ENCODE data around the gene SGCD. TPM values are rescaled to one million over a fixed set of nuclear protein-coding genes. Genes with fewer than 3 reads are reported as not detected.

SGCD gene
- total and polyA plus RNA-seq, 9 of the 15 experiments (the other 6 are each of a cell fraction or from before 2014, with no cell fraction given) = not detected

GRCh38 chr5:156641686-156642085 lies 314.7 kb downstream of the SGCD start (continued):
- TF ChIP-seq CHD2 (IDR thresholded peaks at IDR 0.05; ENCODE audit: low read depth, low read length) (no peak), PTRF (tag; IDR thresholded peaks at IDR 0.05) (no peak), HSF4 (CRISPR knock-in tag; IDR thresholded peaks at IDR 0.05; ENCODE audit: borderline replicate concordance) (no peak), MTA1 (IDR thresholded peaks at IDR 0.05; ENCODE audit: borderline replicate concordance) (no peak), MCM7 (IDR thresholded peaks at IDR 0.05) (no peak), E2F6 (IDR thresholded peaks at IDR 0.05; ENCODE audit: borderline replicate concordance in 1 of 2, extremely low read depth in 1 of 2, insufficient read depth in 1 of 2, insufficient read length in 1 of 2, low read depth in 1 of 2, low read length in 1 of 2, poor library complexity in 1 of 2, severe bottlenecking in 1 of 2) (no peak)

GRCh38 chr5:156647034-156647451 lies 320.1 kb downstream of the SGCD start:
- intact Hi-C loops (cut with micrococcal nuclease) = no loop called here
- H3K36me3 ChIP-seq (ENCODE audit: control insufficient read depth, insufficient read depth, low read length) = no peaks in the 10 kb centered on the region
- H3K4me2 ChIP-seq (ENCODE audit: insufficient read depth, low read length) = no peak overlapping the region
- H3K9me1 ChIP-seq (ENCODE audit: control insufficient read depth, insufficient read depth, low read length) = no peaks in the 10 kb centered on the region
- CTCF ChIA-PET (ENCODE audit: low intra/inter-chr PET ratio) = no interaction called here
- no peaks in the 10 kb centered on the region for H4K20me1 ChIP-seq (replicated peaks; ENCODE audit: control insufficient read depth, insufficient read depth, low read length)
- no peak overlapping the region for H3K4me3 ChIP-seq
- no peaks in the 10 kb centered on the region; the same call in 1 of the 2 replicates for H3K9me3 ChIP-seq (replicated peaks; ENCODE audit: control insufficient read depth, insufficient read depth, low read depth, low read length)
- BruUV-seq (replicated peaks) = no TSS peak
- FAIRE-seq (no peak), ATAC-seq (no peak), DNase-seq (ENCODE audit: extremely low read depth in 1 of 4, low spot score in 3 of 4) (no peak)
- no peak overlapping the region for H3K27ac ChIP-seq (ENCODE audit: extremely low read depth, low read depth, low read length)
- in situ Hi-C loops (cut with MboI) = no loop called here
- H2AFZ ChIP-seq (ENCODE audit: low read depth, low read length) = no peak overlapping the region
- no peaks in the 10 kb centered on the region for H3K4me1 ChIP-seq (replicated peaks in 1 of 2; ENCODE audit: control insufficient read depth in 2 of 2, insufficient read depth in 2 of 2, low read length in 2 of 2)
- H3K79me2 ChIP-seq (ENCODE audit: control insufficient read depth, insufficient read depth, low read length) = no peaks in the 10 kb centered on the region
- 0% methylated on average over 4 of the region's 4 CpGs for WGBS (ENCODE audit: insufficient coverage, low coverage, missing lambda C conversion rate)
- H3K9ac ChIP-seq (ENCODE audit: insufficient read depth in 1 of 2, low read depth in 2 of 2, low read length in 2 of 2) = no peak overlapping the region
- H3K27me3 ChIP-seq (ENCODE audit: control insufficient read depth in 2 of 2, insufficient read depth in 2 of 2, low read length in 2 of 2) = no peaks in the 10 kb centered on the region
- POLR2A ChIA-PET = no interaction called here
- TF ChIP-seq NELFE (IDR thresholded peaks at IDR 0.05; ENCODE audit: insufficient read depth, insufficient read length) = no peak
- no peak for TF ChIP-seq ZNF232 (CRISPR knock-in tag; IDR thresholded peaks at IDR 0.05)
- TF ChIP-seq NEUROD1 (IDR thresholded peaks at IDR 0.05; ENCODE audit: borderline replicate concordance, low read depth, low read length, partially characterized antibody) = no peak
- TF ChIP-seq HNRNPUL1 (IDR thresholded peaks at IDR 0.05; ENCODE audit: low read length) = no peak
- TF ChIP-seq CBX2 (IDR thresholded peaks at IDR 0.05; ENCODE audit: insufficient read depth, low read length, poor library complexity, severe bottlenecking) = no peak
- TF ChIP-seq YY1 (IDR thresholded peaks at IDR 0.05; ENCODE audit: borderline replicate concordance in 1 of 3, control insufficient read depth in 1 of 3, extremely low read depth in 1 of 3, insufficient read depth in 3 of 3, insufficient read length in 1 of 3, insufficient replicate concordance in 2 of 3, low read depth in 1 of 3, low read length in 2 of 3) = no peak
- no peak for TF ChIP-seq SPI1 (IDR thresholded peaks at IDR 0.05; ENCODE audit: borderline replicate concordance, low read depth, low read length)
- TF ChIP-seq PURB (CRISPR knock-in tag; IDR thresholded peaks at IDR 0.05; ENCODE audit: low read depth) = no peak
- TF ChIP-seq PRPF4 (IDR thresholded peaks at IDR 0.05; ENCODE audit: insufficient read depth, low read depth, low read length, poor library complexity, severe bottlenecking) = no peak
- no peak for TF ChIP-seq ZNF140 (CRISPR knock-in tag; IDR thresholded peaks at IDR 0.05)
- no peak for TF ChIP-seq CSDE1 (IDR thresholded peaks at IDR 0.05)
- TF ChIP-seq NCOA2 (IDR thresholded peaks at IDR 0.05; ENCODE audit: partially characterized antibody in 2 of 2) = no peak
- no peak for TF ChIP-seq PHF20 (IDR thresholded peaks at IDR 0.05; ENCODE audit: partially characterized antibody)
- no peak for TF ChIP-seq ZNF431 (CRISPR knock-in tag; IDR thresholded peaks at IDR 0.05)
- TF ChIP-seq MCM7 (IDR thresholded peaks at IDR 0.05) = no peak
- TF ChIP-seq CCAR2 (IDR thresholded peaks at IDR 0.05; ENCODE audit: low read depth, low read length) = no peak
